Neural progenitor cell (in vitro differentiated cells): ENCODE data around the gene BCAR1.

Experiments used
- CTCF ChIP-seq: fragments of 200-600 bp; sonication (generic); IDR thresholded peaks from 2 replicates; pipeline ENCODE4 v1.5.1; 2017; ENCODE audit warnings: antibody characterized with exemption, mild to moderate bottlenecking
- EZH2 ChIP-seq: fragments of 200-600 bp; sonication (generic); IDR thresholded peaks from 2 replicates; pipeline ENCODE4 v1.6.1; 2017; ENCODE audit warnings: antibody characterized with exemption, mild to moderate bottlenecking, moderate library complexity

GRCh38 chr16:75256059-75256571 is 4.7 kb upstream of the BCAR1 start:
- TF ChIP-seq CTCF (no peak), EZH2 (no peak)
